Loucy (cell line): Measurements from ENCODE around the gene SSH3.

Experiments used
- H2AFZ ChIP-seq: fragments of 200-600 bp; sonication (generic); 2 replicates; pipeline ENCODE4 v1.6.0; 2016; ENCODE audit warnings: antibody characterized with exemption, mild to moderate bottlenecking, low read length, moderate library complexity
- H3F3A ChIP-seq: fragments of 200-600 bp; 2 replicates; pipeline ENCODE4 v1.6.0; 2016; ENCODE audit warnings: antibody characterized with exemption, low read depth, mild to moderate bottlenecking
- H3K27me3 ChIP-seq: fragments of 200-600 bp; sonication (generic); 2 replicates; pipeline ENCODE4 v1.6.1; 2014; ENCODE audit warnings: low read length, mild to moderate bottlenecking; ENCODE audit not compliant: insufficient read depth, poor library complexity, severe bottlenecking
- H3K36me3 ChIP-seq: fragments of 200-600 bp; sonication (generic); 2 replicates; pipeline ENCODE4 v1.6.1; 2016; ENCODE audit warnings: low read length; ENCODE audit not compliant: insufficient read depth
- H3K4me1 ChIP-seq: fragments of 200-600 bp; sonication (generic); 2 replicates; pipeline ENCODE4 v1.5.1; 2014; ENCODE audit warnings: low read length, mild to moderate bottlenecking; ENCODE audit not compliant: insufficient read depth, poor library complexity, severe bottlenecking
- H3K4me2 ChIP-seq: fragments of 200-600 bp; sonication (generic); 2 replicates; pipeline ENCODE4 v1.6.0; 2014; ENCODE audit warnings: antibody characterized with exemption, low read length, low read depth, mild to moderate bottlenecking; ENCODE audit not compliant: poor library complexity, severe bottlenecking
- H3K4me3 ChIP-seq: fragments of 200-600 bp; sonication (generic); 2 replicates; pipeline ENCODE4 v1.5.1; 2014; ENCODE audit warnings: low read length, mild to moderate bottlenecking, mixed read lengths; ENCODE audit not compliant: poor library complexity, severe bottlenecking
- H3K79me2 ChIP-seq: fragments of 200-600 bp; sonication (generic); 2 replicates; pipeline ENCODE4 v1.6.1; 2014; ENCODE audit warnings: low read length; ENCODE audit not compliant: insufficient read depth
- H3K9ac ChIP-seq: fragments of 200-600 bp; sonication (generic); 2 replicates; pipeline ENCODE4 v1.6.0; 2014; ENCODE audit warnings: mild to moderate bottlenecking, low read depth, low read length, moderate library complexity; ENCODE audit not compliant: poor library complexity, severe bottlenecking
- H3K9me2 ChIP-seq: fragments of 200-600 bp; sonication (generic); replicated peaks from 2 replicates; pipeline ENCODE4 v1.6.1; 2016; ENCODE audit warnings: low read depth, low read length, mixed read lengths
- H3K9me3 ChIP-seq: fragments of 200-600 bp; sonication (generic); 2 replicates; pipeline ENCODE4 v1.6.1; 2014; ENCODE audit warnings: mild to moderate bottlenecking, antibody characterized with exemption, low read length, low read depth; ENCODE audit not compliant: insufficient read depth
- H4K20me1 ChIP-seq: fragments of 200-600 bp; sonication (generic); 2 replicates; pipeline ENCODE4 v1.6.0; 2014; ENCODE audit warnings: antibody characterized with exemption, low read length, mild to moderate bottlenecking; ENCODE audit not compliant: insufficient read depth, poor library complexity, severe bottlenecking
- CTCF ChIP-seq: fragments of 200-600 bp; sonication (generic); conservative IDR thresholded peaks from 2 replicates; pipeline ENCODE4 v1.5.1; 2014; ENCODE audit warnings: mild to moderate bottlenecking, antibody characterized with exemption, low read length
- EZH2phosphoT487 ChIP-seq: fragments of 200-600 bp; IDR thresholded peaks from 2 replicates; pipeline ENCODE4 v1.6.1; 2018; ENCODE audit warnings: antibody characterized with exemption, mild to moderate bottlenecking, moderate library complexity, borderline replicate concordance

The SSH3 gene

GRCh38 chr11:67269401-67270255 lies 33.7 kb upstream of the SSH3 start:
- H3K4me1 ChIP-seq = peaks cover 53% of the 10 kb centered on the region
- H3K79me2 ChIP-seq = peaks cover 81% of the 10 kb centered on the region
- H3K9ac ChIP-seq = peak overlapping the region; percentile 94
- no peak overlapping the region for H2AFZ ChIP-seq
- H3K9me2 ChIP-seq = no peaks in the 10 kb centered on the region
- no peaks in the 10 kb centered on the region for H3K27me3 ChIP-seq
- no peak for TF ChIP-seq CTCF
- no peak for TF ChIP-seq EZH2phosphoT487
- H3K4me2 ChIP-seq = peak overlapping the region; percentile 97
- peaks cover 13% of the 10 kb centered on the region for H3F3A ChIP-seq
- no peaks in the 10 kb centered on the region for H3K9me3 ChIP-seq
- peaks cover 57% of the 10 kb centered on the region for H4K20me1 ChIP-seq
- H3K4me3 ChIP-seq = peak overlapping the region; percentile 90
- no peaks in the 10 kb centered on the region; the same call in 1 of the 2 replicates for H3K36me3 ChIP-seq

- TF ChIP-seq CTCF (no peak), EZH2phosphoT487 (no peak)
- H3K4me2 ChIP-seq = peak overlapping the region; percentile 97
- H4K20me1 ChIP-seq = peaks cover 61% of the 10 kb centered on the region
- H3K36me3 ChIP-seq = peaks cover 2% of the 10 kb centered on the region; the same call in 1 of the 2 replicates
- H3K4me3 ChIP-seq = peak overlapping the region; percentile 90
- no peaks in the 10 kb centered on the region for H3K27me3 ChIP-seq
- H3K9me3 ChIP-seq = no peaks in the 10 kb centered on the region
- no peaks in the 10 kb centered on the region for H3K9me2 ChIP-seq
- peaks cover 13% of the 10 kb centered on the region for H3F3A ChIP-seq
- H3K4me1 ChIP-seq = peaks cover 62% of the 10 kb centered on the region
- H3K79me2 ChIP-seq = peaks cover 90% of the 10 kb centered on the region
- no peak overlapping the region for H2AFZ ChIP-seq
- H3K9ac ChIP-seq = peak overlapping the region; percentile 94
These were observed 32.8 kb upstream of the SSH3 start for GRCh38 chr11:67270256-67271204.

DNA sequence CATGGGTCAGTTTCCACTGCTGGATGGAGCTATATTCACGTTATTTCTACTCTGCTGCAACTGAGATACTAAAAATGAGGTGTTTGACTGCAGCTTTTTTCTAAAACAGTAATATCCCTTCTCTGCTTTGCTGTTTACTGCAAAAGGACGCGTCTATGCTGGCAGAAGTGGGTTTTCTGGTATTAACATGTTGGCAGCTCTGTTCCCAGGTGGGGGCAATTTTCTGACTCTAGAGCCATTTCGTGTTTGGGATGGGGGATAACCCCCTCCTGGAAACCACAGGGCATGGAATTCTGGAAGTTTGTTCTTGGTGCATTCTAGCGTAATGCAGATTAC lies 32.2 kb upstream of the SSH3 start:
- Histone ChIP-seq H3K4me3 (peak overlapping the region; percentile 90), H3K4me1 (peaks cover 69% of the 10 kb centered on the region), H3K9me3 (no peaks in the 10 kb centered on the region), H3K27me3 (no peaks in the 10 kb centered on the region), H2AFZ (no peak overlapping the region), H3K4me2 (peak overlapping the region; percentile 97), H3K9me2 (no peaks in the 10 kb centered on the region), H4K20me1 (peaks cover 65% of the 10 kb centered on the region), H3F3A (peaks cover 13% of the 10 kb centered on the region), H3K79me2 (peaks cover 97% of the 10 kb centered on the region), H3K9ac (peak overlapping the region; percentile 94), H3K36me3 (peaks cover 5% of the 10 kb centered on the region; the same call in 1 of the 2 replicates)
- no peak for TF ChIP-seq CTCF
- TF ChIP-seq EZH2phosphoT487 = no peak
